HG02763 (cell line): ENCODE data around the gene ADCK2.
"Not testable (repeated sequence)": the region's sequence is repeated elsewhere in the genome, so short reads cannot be mapped to it uniquely, and the experiment has no call there.

Experiments used
- ATAC-seq: cut with Tn5 transposase; IDR thresholded peaks from one replicate; pipeline ENCODE4 v1.9.1; 2021; ENCODE audit warnings: mild to moderate bottlenecking, moderate library complexity; ENCODE audit not compliant: unreplicated experiment

Gene ADCK2

DNA sequence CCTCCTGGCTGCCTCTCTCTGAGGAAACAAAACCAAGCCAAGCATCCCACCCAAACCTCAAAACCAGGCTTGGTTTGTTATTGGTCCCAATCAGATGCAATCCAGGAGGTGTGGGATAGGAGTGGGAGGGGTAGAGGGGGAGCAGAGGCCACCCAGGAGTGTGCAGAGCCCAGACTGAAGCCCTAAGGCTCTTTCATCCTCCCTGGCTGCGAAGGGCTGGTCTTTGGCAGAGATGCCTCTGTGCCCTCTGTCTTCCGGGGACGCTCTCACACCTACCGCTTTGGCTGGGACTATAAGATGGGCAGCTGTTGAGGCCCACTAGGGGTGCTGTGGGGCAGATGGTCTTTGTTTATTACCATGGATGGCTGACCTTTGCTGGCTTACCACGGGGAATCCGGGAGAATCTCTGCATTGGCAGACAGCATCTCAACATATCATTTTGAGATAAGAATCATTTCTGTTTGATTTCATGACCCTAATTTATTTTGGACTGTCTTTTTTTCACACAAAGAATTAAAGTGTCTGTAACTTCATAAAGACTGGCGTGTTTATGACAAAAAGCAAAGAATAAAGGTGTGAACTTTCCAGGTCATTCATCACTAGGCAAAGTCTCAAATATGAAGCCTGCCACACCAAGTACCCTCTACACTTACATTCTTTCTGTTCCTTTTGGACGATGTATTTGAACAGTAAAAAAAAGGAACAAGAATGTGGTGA, 25.7 kb upstream of the ADCK2 start:
- peak; percentile 83 for ATAC-seq

DNA sequence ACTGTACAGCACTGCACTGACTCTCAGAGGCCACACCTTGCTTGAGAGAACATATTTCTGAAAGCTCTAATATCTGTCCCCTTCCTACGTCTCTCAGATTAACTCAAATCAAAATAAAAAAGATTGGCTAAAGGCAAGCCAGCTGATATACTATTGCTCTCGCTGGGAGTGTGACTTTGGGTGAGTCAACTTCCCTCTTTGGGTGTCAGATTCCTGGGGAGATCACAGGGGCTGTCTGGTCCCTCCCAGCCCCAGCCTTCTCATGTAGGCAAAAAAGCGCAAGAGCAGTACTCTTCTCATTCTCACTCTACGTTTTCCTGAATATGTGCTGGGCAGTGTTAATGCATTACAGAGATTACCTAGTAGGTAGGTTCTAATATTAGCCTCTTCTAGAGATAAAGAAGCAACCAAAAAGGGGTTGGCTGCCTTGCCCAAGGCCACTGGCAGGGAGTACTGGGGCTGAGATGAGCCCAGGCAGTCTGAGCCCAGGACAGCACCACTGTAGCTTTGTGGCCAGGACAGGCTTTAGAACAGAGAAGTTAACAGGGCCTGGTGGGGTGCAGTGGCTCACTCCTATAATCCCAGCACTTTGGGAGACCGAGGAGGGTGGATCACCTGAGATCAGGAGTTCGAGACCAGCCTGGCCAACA, 23.1 kb upstream of the ADCK2 start:
- ATAC-seq, result no peak

DNA sequence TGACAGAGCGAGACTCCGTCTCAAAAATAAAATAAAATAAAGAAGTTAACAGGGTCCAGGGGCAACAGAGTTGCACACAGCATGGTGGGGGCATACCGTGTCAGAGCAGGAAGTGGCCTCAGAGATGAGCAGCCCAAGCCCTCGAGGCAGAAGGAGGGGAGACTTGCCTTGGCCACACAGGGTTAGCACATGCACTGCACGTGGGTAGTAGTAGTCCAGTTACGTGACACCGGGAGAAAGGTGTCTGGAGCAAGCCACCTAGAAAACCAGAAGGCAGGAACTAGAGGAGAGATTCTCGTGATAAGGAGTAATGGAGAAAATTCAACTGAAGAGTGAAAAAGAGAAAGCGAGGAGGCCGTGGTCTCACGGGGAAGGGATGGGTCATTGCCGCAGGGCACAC, 22.4 kb upstream of the ADCK2 start:
- ATAC-seq, result no peak

DNA sequence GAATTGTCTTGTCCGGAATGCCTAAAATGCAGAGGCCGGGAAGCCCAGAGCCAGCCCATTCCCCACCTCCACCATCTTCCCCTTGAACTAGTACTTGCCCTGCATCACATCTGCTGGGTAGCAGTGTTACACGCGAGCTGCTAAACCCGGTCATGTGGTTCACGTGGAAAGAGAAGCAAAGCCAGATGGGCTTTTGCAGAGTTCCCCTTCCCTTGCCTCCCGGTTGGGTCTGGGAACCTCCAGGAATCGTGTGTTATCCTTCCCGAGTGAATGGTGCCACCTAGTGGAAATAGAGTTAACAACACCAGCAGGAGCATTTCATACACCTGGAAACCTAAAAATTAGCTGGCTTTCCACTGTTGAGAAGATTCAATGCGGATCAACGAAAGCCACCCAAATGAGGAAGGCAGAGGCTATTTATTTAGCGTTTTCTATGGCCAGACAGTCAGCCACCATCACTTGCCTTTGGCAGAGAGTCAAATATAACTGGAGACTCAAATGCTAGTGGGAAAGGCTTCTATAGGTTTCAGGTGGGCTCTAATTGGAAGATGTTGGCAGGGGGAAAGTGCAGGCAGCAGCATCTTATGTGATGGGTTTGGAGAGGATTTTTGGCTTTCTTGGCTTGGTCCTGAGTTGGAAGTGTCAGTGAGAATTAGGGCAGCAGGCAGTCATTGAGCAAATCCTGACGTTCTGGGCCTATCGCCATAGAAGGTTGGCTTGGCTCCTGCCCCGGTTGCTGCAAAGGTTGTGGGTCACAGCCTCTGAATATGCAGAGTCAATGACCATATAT, 19.2 kb upstream of the ADCK2 start:
- ATAC-seq, result no peak

DNA sequence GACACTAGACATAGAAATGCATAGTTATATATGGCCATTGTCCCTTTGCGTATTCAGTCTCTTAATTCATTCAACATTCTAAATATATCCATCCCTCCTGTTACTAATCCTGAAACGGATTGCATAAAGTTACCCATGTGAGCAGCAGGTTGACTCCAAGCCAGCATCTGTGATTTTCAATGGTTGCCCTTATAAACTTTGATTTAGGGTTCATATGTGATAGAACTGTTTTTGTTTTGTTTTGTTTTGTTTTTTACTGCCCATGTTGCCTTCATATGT, 18.7 kb upstream of the ADCK2 start:
- no peak for ATAC-seq

DNA sequence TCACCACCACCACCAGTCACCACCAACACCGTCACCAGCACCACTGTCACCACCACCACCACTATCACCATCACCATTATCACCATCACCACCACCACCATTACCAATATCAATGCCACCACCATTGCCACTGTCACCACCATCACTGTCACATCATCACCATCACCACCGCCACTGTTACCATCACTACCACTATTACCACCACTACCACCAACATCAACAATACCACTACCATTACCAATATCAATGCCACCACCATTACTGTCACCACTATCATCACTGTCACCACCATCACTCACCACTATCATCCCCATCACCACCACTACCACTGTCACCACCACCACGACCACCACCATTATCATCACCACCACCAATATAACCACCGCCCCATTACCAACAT, 18.1 kb upstream of the ADCK2 start:
- ATAC-seq, result no peak

DNA sequence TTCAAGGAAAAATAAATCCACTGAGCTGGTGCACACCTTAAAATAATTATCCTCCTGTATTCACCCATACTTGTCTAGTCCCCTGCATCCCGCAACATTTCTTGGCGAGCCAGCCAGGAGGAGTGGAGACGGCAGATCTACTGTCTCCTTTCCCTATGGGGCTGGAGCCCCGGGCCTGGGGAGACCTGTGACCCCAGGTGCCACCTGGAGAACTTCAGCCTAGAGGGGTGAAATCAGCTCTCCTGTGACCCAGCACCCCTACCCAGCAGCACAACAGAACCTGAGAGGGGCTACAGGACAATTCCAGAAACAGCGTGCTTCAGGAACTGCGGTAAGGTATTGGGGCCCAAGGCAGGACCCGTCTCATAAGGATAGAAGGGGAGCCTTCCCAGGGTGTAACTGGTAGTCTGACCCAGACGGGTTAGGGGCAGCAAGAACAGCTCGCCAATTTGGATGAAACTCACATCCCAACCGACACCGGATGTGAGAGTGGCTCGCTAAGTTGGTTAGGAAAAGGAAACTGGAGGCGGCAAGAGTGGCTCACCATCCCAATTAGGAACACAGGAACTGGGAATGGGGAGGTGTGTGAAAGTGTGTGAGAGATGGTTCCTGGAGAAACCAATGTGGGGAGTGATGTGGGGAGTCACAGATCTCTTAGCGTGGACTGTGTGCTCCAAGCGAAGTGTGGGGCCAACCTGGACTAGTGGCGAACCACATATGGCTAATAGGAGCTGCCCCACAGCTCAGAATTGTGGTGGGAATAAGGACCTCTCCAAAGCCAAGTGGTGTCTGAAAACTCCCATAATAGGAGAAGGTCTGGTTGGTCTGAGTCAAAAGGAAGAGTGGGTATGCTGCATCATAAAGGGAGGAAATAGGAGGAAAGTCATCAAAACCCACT, 17.0 kb upstream of the ADCK2 start:
- no peak for ATAC-seq

DNA sequence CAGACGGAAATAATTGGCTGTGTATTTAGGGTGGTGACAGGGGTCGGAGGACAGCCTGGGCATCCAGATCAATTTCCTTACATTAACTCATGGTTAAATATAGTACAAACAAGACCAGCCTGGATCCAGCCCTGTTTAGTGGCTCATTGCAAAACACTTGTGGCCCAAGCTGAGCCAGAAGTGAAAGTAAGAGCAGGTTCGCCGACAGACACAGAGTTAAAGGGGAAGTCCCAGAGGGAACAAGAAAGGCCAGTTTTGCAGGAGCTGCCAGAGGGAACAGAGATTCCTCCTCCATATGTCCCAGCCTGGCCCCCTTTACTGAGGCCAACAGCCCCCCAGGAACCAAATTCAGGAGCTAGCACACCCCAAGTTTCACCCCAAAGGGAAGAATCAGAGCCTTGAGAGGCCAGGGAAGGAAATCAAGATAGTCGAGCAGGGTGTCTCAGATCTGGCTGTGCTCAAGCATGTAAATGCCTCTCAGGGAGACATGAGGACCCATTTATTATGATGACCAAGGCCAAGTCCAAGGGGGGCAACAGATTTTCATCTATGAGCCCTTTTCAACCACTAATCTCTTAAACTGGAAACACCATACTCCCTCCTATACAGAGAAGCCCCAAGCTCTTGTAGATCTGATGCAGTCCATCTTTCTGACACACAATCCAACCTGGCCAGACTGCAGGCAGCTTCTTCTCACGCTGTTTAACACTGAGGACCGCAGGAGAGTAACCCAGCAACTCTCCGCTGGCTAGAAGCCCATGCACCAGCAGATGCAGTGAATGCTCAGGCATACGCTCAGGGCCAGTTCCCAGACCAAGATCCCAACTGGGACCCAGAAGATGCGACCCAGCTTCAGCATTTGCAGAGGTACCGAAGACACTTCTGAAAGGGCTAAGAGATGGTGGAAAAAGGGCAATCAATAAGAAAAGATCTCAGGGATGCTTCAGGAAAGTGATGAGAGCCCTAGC, 15.9 kb upstream of the ADCK2 start:
- peak; percentile 90 for ATAC-seq

DNA sequence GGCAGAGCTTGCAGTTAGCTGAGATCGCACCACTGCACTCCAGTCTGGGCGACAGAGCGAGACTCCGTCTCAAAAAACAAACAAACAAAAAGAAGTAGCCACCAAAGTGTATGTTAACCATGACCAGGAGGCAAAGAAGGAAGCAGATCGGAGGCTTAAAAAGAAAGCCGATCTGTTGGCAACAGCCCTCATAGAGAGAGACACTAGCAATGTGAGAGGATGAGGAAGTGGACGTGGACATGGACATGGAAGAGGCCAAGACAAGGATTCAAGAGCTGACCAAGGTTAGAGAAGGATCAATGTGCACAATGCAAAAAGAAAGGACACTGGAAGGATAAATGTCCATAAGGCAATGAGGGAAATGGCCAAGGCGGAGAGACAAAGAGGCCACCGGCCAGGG, 14.9 kb upstream of the ADCK2 start:
- no peak for ATAC-seq

DNA sequence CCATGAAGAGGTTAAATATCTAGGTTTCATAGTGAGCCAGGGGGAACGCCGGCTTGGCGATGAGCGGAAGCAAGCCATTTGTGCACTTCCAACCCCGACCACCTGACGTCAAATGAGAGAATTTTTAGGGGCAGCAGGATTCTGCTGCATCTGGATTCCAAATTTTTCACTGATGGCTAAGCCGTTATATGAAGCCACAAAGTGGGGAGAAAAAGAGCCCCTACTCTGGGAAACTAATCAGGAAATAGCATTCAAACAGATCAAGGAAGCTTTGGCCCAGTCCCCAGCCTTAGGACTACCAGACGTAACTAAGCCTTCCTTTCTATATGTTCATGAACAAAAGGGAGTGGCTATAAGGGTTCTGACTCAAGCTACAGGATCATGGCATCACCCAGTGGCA, 12.9 kb upstream of the ADCK2 start:
- ATAC-seq, result no peak

DNA sequence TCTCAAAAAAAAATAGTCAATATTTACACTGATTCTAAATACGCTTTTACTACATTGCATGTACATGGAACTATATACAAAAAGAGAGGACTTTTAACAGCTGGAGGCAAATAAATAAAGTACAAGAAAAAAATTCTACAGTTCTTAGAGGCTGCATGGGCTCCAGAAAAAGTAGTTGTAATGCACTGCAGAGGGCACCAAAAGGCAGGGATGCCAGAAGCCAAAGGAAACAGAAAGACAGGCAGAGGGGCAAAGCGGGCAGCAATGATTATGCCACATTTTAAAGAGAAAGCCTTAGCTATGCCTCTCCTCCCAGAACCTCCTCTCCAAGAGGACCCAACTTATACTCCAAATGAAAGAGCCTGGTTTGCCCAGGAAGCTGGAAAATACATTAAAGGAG, 11.6 kb upstream of the ADCK2 start:
- no peak for ATAC-seq

DNA sequence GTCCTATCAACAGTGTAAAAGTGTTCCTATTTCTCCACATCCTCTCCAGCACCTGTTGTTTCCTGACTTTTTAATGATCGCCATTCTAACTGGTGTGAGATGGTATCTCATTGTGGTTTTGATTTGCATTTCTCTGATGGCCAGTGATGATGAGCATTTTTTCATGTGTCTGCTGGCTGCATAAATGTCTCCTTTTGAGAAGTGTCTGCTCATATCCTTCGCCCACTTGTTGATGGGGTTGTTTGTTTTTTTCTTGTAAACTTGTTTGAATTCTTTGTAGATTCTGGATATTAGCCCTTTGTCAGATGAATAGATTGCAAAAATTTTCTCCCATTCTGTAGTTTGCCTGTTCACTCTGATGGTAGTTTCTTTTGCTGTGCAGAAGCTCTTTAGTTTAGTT, 9.8 kb upstream of the ADCK2 start:
- ATAC-seq, result not testable (repeated sequence)

DNA sequence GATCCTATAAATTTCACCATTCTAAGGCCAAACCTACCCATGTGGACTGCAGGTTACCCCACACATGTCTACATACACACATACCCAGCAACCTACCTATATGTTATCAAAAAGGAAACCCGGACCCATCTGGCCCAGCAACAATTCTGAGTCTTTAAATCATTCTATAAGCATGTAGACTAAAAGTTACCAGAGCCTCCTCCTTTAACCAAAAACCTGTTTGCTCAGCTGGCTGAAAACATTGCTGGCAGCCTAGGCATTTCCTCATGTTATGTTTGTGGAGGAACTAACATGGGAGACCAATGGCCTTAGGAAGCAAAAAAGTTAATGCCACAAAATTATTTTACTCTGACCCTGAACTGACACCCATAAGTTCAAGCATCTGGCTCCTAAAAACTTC, 5.3 kb upstream of the ADCK2 start:
- ATAC-seq, result no peak

DNA sequence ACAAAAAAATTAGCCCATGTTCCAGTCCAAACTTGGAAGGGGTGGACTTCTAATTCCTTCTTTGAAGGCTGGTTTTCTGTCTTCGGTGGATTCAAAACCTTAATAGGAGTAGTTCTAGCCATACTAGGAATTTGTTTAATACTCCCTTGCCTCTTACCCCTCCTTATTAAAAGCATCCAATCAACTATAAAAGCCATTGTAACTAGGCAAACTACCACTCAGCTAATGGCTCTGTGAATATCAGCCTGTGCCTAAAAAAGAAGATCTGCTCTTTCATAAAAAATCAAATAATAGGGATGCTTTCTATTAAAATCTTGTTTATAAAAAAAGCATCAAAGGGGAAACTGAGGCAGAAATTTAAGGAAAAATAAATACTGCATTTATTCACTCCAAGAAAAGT, 4.1 kb upstream of the ADCK2 start:
- ATAC-seq, result no peak

DNA sequence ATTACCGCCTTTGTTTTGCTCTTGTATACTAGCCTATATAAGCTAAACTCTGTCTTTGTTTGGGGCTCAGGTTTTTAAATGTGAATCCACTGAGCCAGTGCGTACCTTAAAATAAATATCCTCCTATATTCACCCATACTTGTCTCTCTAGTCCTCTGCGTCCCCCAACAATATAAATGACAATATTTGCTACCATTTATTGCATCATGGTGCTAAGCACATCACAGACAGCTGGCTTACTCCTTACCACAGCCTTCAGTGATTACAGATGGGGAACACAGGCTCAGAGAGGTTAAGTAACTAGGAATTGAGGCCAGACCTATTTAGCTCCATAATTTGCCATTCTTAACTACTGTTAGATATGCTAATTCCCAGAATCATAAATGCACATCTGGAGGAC, 3.4 kb upstream of the ADCK2 start:
- no peak for ATAC-seq

DNA sequence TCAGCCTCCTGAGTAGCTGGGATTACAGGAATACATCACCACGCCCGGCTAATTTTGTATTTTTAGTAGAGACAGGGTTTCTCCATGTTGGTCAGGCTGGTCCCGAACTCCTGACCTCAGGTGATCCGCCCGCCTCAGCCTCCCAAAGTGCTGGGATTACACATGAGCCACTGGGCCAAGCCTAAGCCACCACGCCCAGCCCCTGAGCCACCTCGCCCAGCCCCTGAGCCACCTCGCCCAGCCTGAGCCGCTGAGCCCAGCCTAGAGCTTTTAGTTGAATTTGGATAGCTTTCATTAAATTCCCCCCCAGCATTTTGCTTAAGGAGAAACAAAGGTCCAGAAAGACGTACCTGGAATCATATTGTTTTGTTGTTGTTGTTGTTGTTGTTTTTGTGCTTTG, 2.9 kb upstream of the ADCK2 start:
- not testable (repeated sequence) for ATAC-seq

DNA sequence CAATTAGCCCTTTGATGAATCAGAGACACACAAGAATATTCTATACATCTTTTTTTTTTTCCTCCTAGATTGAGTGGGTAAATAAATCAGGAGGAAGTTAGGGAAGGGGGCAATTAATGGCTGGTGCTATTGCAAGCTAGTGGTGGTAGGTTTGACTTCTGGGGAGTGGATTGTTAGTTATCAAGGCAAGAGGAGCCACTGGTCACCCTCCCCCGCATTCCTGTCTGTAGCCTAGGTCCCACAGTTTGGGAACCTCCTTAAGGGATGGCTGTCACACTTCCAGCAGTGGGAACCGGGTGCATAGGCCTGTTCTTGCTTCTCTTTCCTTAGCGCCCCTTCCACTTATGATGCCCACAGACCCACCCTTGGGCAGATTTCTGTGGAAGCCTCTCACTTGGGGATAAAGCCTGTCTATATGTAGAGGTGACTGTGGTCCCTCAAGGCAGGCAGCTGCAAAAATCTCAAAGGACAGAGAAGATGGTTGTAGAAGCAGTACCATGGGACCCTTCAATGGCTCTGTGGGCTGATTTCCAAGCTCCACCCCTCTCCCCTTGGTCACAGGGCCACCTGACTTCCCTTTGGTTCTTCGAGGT, 2.3 kb upstream of the ADCK2 start:
- ATAC-seq, result no peak

DNA sequence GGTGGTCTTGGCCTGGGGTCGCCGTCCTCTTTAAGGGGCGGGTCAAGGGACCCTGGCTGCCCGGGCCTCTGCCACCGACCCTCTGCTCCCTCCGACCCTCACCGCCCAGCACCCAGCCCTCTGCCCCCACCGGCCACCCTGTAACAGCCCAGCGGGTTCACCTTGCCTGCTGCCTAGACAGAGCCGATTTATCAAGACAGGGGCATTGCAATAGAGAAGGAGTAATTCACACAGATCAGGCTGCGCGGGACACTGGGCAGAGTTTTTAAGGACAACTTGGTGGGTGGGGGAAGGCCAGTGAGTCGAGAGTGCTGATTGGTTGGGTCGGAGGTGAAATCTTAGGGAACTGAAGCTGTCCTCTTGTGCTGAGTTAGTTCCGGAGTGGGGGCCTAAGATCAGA, 779 bp upstream of the ADCK2 start:
- ATAC-seq, result no peak

DNA sequence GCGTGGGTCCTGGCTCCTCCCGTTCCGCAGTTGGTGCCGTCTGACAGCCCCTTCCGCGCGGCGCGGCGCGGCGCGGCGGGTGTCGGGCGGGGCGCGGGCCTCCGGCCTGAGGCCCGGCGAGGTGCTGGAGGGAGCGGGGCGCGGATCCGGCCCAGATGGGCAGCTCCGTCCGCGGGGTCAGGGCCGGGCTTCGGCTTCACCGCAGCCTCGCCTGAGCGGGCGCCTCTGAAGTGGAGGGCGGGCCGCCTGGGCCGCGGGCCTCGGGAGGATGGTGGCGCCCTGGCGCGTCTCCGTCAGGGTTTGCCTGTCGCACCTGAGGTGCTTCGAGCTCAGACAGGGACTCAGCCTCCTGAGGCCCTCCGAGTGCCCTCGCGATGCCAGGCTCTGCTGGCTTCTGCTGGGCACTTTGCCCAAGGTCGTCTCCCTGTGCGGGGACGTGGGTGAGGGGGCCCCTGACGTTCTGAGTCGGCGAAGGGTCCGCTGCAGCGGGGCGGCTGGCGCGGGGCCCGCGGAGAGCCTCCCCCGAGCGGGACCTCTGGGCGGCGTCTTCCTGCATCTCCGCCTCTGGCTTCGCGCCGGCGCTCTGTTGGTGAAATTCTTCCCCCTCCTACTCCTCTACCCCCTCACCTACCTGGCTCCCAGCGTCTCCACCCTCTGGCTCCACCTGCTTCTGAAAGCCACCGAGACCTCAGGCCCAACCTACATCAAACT, 473 bp downstream of the ADCK2 start:
- ATAC-seq, result peak; percentile 46
